ENCODE data around the gene STK10. TPM values are rescaled to one million over a fixed set of nuclear protein-coding genes. Genes with fewer than 3 reads are reported as not detected.

The STK10 gene
- total RNA-seq, 1 experiment from 2014 or later: 25.7 TPM

DNA sequence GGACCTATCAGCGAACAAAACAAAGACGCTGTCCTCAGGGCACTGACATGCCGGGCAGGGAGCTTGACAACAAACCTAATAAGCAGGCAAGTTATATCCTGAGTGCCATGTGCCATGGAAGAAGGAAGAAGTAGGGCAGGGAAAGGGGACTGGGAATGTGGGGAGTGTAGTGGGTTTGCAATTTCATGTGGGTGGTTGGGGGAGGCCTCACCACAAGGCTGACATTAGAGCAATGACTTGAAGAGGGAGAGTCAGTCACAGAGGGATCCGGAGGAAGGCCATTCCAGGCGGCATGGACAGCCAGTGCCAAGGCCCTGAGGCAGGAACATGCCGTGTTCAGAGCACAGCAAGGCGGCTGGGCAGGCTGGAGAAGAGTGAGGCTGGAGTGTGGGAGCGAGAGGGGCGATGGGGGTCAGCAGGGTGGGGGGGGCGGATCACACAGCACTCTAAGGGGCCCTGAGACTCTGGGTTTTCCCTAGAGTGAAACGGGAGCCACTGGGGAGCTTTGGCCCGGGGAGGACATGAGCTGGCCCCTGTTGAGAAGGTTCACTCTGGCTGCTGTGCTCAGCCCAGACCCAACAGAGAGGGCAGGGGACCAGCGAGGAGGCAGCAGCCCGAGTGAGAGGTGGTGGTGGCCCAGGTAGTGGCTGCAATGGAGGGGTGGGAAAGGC is 86.3 kb downstream of the STK10 start:
- Histone ChIP-seq H3K9ac (ENCODE audit: low read length) (no peak overlapping the region), H3K9me2 (replicated peaks; ENCODE audit: low read length) (no peaks in the 10 kb centered on the region), H3K27me3 (ENCODE audit: low read length) (no peaks in the 10 kb centered on the region), H3K79me2 (ENCODE audit: low read length) (no peaks in the 10 kb centered on the region), H3F3A (ENCODE audit: low read length, unreplicated experiment) (no peaks in the 10 kb centered on the region), H3K4me3 (ENCODE audit: low read length) (no peak overlapping the region), H3K4me2 (ENCODE audit: low read length) (no peak overlapping the region), H4K20me1 (ENCODE audit: low read length) (0 out of 2 replicates have a peak, but pooled peaks cover 3% of the 10 kb centered on the region), H3K9me3 (ENCODE audit: low read length) (no peaks in the 10 kb centered on the region), H3K36me3 (ENCODE audit: low read depth, low read length) (peaks cover 3% of the 10 kb centered on the region; the same call in 1 of the 2 replicates), H3K4me1 (ENCODE audit: insufficient read depth, low read length) (peaks cover 21% of the 10 kb centered on the region), H3K27ac (ENCODE audit: low read length) (no peak overlapping the region), H2AFZ (ENCODE audit: low read length) (no peak overlapping the region)
- no peak for DNase-seq
- no peak for ATAC-seq
- no peak for TF ChIP-seq EZH2phosphoT487 (IDR thresholded peaks at IDR 0.05; ENCODE audit: borderline replicate concordance, low read length)
- TF ChIP-seq EZH2 (IDR thresholded peaks at IDR 0.05; ENCODE audit: low read length, unreplicated experiment): no peak
- TF ChIP-seq, protein P1, sequence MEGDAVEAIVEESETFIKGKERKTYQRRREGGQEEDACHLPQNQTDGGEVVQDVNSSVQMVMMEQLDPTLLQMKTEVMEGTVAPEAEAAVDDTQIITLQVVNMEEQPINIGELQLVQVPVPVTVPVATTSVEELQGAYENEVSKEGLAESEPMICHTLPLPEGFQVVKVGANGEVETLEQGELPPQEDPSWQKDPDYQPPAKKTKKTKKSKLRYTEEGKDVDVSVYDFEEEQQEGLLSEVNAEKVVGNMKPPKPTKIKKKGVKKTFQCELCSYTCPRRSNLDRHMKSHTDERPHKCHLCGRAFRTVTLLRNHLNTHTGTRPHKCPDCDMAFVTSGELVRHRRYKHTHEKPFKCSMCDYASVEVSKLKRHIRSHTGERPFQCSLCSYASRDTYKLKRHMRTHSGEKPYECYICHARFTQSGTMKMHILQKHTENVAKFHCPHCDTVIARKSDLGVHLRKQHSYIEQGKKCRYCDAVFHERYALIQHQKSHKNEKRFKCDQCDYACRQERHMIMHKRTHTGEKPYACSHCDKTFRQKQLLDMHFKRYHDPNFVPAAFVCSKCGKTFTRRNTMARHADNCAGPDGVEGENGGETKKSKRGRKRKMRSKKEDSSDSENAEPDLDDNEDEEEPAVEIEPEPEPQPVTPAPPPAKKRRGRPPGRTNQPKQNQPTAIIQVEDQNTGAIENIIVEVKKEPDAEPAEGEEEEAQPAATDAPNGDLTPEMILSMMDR (conservative IDR thresholded peaks at IDR 0.05; ENCODE audit: low read depth, low read length): no peak
- BruUV-seq (replicated peaks): no TSS peak
- CTCF ChIA-PET: no interaction called here
- intact Hi-C loops (cut with micrococcal nuclease): loop anchor here (10.0 kb wide), 1 partner anchor 273 kb away; no protein-coding TSS in a partner anchor
- POLR2A ChIA-PET (ENCODE audit: unreplicated experiment): no interaction called here

DNA sequence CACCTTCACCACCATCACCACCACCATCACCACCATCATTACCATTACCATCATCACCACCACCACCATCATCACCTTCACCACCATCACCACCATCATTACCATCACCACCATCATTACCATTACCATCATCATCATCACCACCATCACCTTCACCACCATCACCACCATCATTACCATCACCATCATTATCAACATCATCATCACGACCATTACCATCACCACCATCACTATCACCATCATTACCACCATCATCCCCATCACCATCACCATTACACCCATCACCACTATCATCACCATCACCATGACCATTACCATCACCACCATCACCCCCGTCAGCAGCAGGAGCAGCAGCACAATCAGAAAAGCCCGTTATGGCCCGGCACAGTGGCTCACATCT is 89.1 kb downstream of the STK10 start:
- Histone ChIP-seq H2AFZ (ENCODE audit: low read length) (no peak overlapping the region), H3K4me2 (ENCODE audit: low read length) (no peak overlapping the region), H3K4me3 (ENCODE audit: low read length) (no peak overlapping the region), H3K27me3 (ENCODE audit: low read length) (no peaks in the 10 kb centered on the region), H3F3A (ENCODE audit: low read length, unreplicated experiment) (no peaks in the 10 kb centered on the region), H3K79me2 (ENCODE audit: low read length) (no peaks in the 10 kb centered on the region), H4K20me1 (ENCODE audit: low read length) (0 out of 2 replicates have a peak, but pooled peaks cover 3% of the 10 kb centered on the region), H3K4me1 (ENCODE audit: insufficient read depth, low read length) (peaks cover 18% of the 10 kb centered on the region), H3K9me3 (ENCODE audit: low read length) (no peaks in the 10 kb centered on the region), H3K9ac (ENCODE audit: low read length) (no peak overlapping the region), H3K27ac (ENCODE audit: low read length) (no peak overlapping the region), H3K36me3 (ENCODE audit: low read depth, low read length) (peaks cover 3% of the 10 kb centered on the region; the same call in 1 of the 2 replicates), H3K9me2 (replicated peaks; ENCODE audit: low read length) (no peaks in the 10 kb centered on the region)
- DNase-seq: no peak
- BruUV-seq (replicated peaks): no TSS peak
- ATAC-seq: no peak
- POLR2A ChIA-PET (ENCODE audit: unreplicated experiment): no interaction called here
- intact Hi-C loops (cut with micrococcal nuclease): no loop called here
- CTCF ChIA-PET: no interaction called here
- TF ChIP-seq EZH2phosphoT487 (IDR thresholded peaks at IDR 0.05; ENCODE audit: borderline replicate concordance, low read length) (no peak), EZH2 (IDR thresholded peaks at IDR 0.05; ENCODE audit: low read length, unreplicated experiment) (no peak)
- TF ChIP-seq, protein P1 (conservative IDR thresholded peaks at IDR 0.05; ENCODE audit: low read depth, low read length): no peak

DNA sequence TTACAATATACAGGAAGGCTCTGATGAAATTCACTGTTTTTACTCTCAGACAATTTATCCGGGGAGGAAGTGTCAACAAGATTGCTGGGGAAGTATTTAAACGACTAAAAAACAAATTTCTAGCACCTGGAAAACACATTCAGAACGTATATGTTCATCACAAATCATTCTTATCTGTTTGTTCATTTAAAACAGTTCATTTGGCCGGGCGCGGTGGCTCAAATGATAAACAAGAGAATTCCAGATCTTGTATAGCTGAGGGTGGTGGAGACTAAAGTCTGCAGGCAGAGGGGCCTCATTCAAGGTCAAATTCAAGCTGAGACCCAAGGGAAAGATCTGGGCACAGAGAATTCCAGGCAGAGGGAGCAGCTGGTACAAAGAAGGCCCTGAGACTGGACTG is 90.0 kb downstream of the STK10 start:
- no peaks in the 10 kb centered on the region for H3K79me2 ChIP-seq (ENCODE audit: low read length)
- no peak overlapping the region for H3K27ac ChIP-seq (ENCODE audit: low read length)
- H3K4me1 ChIP-seq (ENCODE audit: insufficient read depth, low read length): peaks cover 10% of the 10 kb centered on the region
- CTCF ChIA-PET: no interaction called here
- H3K27me3 ChIP-seq (ENCODE audit: low read length): no peaks in the 10 kb centered on the region
- no peak overlapping the region for H3K4me3 ChIP-seq (ENCODE audit: low read length)
- intact Hi-C loops (cut with micrococcal nuclease): no loop called here
- H3K9me2 ChIP-seq (replicated peaks; ENCODE audit: low read length): no peaks in the 10 kb centered on the region
- TF ChIP-seq EZH2 (IDR thresholded peaks at IDR 0.05; ENCODE audit: low read length, unreplicated experiment) (no peak), EZH2phosphoT487 (IDR thresholded peaks at IDR 0.05; ENCODE audit: borderline replicate concordance, low read length) (no peak)
- TF ChIP-seq, protein P1 (conservative IDR thresholded peaks at IDR 0.05; ENCODE audit: low read depth, low read length): no peak
- H3F3A ChIP-seq (ENCODE audit: low read length, unreplicated experiment): no peaks in the 10 kb centered on the region
- POLR2A ChIA-PET (ENCODE audit: unreplicated experiment): no interaction called here
- BruUV-seq (replicated peaks): no TSS peak
- no peak overlapping the region for H3K9ac ChIP-seq (ENCODE audit: low read length)
- 0 out of 2 replicates have a peak, but pooled peaks cover 3% of the 10 kb centered on the region for H4K20me1 ChIP-seq (ENCODE audit: low read length)
- peaks cover 3% of the 10 kb centered on the region; the same call in 1 of the 2 replicates for H3K36me3 ChIP-seq (ENCODE audit: low read depth, low read length)
- no peak overlapping the region for H2AFZ ChIP-seq (ENCODE audit: low read length)
- no peaks in the 10 kb centered on the region for H3K9me3 ChIP-seq (ENCODE audit: low read length)
- ATAC-seq (no peak), DNase-seq (no peak)
- H3K4me2 ChIP-seq (ENCODE audit: low read length): no peak overlapping the region

Data from PC-3 (cell line).